ENCODE measurements around the gene NDUFA7.

NDUFA7 gene

DNA sequence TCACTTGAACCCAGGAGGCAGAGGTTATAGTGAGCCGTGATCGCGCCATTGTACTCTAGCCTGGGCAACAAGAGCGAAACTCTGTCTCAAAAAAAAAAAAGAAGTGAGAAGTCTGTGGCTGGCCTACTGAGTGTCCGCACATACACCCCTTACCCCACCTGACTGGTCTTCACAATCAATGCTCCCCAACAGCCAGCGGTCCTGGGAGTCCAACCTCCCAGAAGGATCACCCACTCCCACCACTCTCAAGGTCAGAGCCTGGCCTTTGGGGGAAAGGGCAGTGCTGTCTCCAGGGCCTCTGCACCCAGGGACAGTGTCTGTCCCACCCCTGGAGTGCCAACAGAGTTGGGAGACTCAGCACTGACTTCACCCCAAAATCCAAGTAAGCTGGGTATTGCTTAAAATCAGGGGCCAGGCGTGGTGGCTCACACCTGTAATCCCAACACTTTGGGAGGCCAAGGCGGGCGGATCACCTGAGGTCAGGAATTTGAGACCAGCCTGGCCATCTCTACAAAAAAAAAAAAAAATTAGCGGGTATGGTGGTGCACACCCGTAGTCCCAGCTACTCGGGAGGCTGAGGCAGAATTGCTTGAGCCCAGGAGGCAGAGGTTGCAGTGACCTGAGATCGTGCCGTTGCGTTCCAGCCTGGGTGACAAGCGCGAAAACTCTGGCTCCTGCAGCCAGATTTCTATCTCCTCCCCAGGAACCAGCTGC is 10.7 kb downstream of the NDUFA7 start:
- no peak for DNase-seq (ENCODE audit: low read depth)
- TF ChIP-seq, protein P1, sequence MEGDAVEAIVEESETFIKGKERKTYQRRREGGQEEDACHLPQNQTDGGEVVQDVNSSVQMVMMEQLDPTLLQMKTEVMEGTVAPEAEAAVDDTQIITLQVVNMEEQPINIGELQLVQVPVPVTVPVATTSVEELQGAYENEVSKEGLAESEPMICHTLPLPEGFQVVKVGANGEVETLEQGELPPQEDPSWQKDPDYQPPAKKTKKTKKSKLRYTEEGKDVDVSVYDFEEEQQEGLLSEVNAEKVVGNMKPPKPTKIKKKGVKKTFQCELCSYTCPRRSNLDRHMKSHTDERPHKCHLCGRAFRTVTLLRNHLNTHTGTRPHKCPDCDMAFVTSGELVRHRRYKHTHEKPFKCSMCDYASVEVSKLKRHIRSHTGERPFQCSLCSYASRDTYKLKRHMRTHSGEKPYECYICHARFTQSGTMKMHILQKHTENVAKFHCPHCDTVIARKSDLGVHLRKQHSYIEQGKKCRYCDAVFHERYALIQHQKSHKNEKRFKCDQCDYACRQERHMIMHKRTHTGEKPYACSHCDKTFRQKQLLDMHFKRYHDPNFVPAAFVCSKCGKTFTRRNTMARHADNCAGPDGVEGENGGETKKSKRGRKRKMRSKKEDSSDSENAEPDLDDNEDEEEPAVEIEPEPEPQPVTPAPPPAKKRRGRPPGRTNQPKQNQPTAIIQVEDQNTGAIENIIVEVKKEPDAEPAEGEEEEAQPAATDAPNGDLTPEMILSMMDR (conservative IDR thresholded peaks at IDR 0.05; ENCODE audit: low read depth, low read length): no peak
- H3K4me3 ChIP-seq (ENCODE audit: low read length): no peak overlapping the region

DNA sequence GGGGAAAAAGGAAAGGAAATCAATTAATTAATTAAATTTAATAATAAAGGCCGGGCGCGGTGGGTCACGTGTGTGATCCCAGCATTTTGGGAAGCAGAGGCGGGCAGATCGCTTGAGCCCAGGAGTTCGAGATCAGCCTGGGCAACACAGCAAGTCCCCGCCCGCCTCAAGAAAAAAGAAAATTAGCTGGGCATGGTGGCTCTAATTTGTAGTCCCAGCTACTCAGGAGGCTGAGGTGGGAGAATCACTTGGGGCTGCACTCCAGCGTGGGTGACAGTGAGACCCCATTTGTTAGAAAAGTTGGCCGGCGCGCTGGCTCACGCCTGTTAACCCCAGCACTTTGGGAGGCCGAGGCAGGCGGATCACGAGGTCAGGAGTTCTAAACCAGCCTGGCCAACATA is 12.3 kb downstream of the NDUFA7 start:
- H3K4me3 ChIP-seq (ENCODE audit: low read length): peak overlapping the region; percentile 73
- DNase-seq (ENCODE audit: low read depth): no peak
- TF ChIP-seq, protein P1 (conservative IDR thresholded peaks at IDR 0.05; ENCODE audit: low read depth, low read length): no peak

DNA sequence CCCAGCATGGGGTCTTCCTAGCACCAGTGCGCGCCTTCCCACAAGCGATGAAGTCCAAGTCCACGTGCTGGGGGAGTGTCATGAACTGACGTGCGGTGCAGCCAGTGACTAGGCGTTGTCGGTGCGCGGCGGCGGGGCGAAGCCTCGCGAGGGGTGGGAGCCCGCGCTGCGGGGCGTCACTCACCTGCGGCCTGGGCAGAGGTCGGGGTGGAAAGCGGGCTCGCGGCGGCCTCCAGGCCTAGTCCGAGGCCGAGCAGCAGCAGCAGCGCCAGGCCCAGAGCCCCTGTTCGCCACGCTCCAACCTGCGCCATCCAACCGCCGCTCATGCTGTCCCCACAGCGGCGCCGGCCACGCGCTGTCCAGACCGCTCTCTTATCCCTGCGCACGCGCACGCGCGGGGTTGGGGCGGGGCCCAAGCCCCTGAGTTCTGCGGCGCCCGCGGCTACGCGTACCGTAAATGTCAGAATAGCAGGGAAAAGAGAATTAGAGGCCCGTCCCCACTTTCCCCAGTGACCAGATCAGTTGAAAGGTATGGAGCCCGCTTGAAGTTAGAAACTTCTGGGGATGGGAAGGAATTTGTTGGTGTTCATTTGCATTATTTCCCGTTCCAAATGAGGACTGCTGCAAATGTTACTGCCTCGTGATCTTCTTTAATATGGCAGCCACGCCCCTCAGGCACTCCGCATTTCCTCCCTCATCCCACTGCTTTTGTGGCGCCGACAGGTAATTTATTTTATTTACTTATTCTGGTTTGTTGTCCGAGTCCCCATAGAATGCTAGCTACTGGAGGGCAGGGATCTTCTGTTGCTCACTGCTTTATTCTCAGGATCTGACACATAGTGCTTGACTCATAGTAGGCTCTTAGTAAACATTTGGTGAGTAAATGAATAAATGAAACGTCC is 13.0 kb downstream of the NDUFA7 start, which contains the start of gene CD320:
CD320 (minus strand) TSS at position 394 of the 902 bp plus-strand sequence; CDS start at position 326, 68 bp downstream.
- DNase-seq (ENCODE audit: low read depth): peak; percentile 61
- peak within 1 kb of the TSS; percentile 73 for H3K4me3 ChIP-seq (ENCODE audit: low read length)

DNA sequence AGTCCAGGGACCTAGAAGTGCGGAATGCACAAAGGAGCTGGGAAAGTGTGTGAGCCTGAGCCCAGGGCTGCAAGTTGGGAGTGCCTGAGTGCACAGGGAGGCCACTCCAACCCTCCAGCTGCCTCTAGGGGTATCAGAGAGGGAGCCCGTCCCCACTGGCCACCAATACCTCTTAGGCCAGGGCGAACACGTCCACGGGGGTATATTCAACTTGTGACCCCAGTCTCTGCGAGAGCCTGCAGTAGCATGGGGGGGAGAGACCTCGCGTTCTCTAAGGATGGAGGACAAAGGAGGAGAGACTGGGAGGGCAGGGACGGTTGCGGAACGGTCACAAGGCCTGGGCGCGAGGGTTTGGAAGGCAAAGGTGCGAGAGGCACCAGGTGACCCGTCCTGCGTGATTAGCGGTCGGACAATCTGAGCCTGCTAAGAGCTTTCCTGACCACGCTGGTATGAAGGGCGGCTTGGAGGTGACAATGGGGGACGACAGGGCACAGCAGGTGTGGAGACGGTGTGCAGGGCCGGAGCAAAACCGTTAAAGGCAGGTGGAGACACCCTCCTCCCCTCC is 13.7 kb downstream of the NDUFA7 start:
- peak overlapping the region; percentile 73 for H3K4me3 ChIP-seq (ENCODE audit: low read length)
- no peak for DNase-seq (ENCODE audit: low read depth)
- TF ChIP-seq, protein P1 (conservative IDR thresholded peaks at IDR 0.05; ENCODE audit: low read depth, low read length): no peak

More for the DNA sequence above, 13.0 kb downstream of the NDUFA7 start, which contains the start of gene CD320:
- TF ChIP-seq, protein P1 (conservative IDR thresholded peaks at IDR 0.05; ENCODE audit: low read depth, low read length): no peak

DNA sequence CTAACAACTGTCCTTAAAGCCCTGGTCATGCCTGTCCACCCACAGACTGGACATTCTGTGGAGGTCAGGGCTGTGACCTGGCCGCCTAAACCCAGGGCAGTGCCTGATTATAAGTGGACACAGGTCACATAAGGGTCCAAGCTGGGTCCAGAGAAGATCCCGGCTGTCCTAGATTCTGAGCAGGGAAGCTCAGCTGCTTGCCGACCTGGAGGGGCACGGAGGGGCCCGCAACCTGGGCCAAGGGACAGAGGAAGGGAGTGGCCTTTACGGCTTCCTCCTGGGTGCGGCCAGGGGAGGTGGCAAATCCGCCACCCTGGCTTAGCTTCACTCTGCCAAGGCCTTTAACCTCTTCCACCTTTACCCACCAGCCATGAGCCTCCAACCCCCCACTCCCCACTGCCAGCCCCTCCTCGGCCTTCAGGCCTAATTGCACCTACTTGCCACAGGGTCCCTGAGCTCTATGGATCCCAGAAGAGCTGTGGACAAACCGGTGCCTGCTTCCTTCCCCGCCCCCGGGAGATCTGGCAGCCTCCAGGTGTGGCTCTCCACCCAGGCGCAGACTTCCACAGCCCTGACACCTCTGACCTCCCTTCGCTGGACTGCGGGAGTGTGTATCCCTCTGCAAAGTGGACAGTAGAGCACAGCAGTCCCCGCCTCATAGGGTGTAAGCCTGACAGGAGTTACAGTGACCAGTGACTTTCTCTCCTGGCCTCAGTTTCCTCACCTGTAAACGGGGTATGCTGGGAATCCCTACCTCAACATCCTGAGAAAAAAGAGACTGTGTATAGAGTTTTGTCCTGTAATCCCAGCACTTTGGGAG is 14.7 kb downstream of the NDUFA7 start:
- DNase-seq (ENCODE audit: low read depth): no peak
- H3K4me3 ChIP-seq (ENCODE audit: low read length): no peak overlapping the region
- TF ChIP-seq, protein P1 (conservative IDR thresholded peaks at IDR 0.05; ENCODE audit: low read depth, low read length): no peak

DNA sequence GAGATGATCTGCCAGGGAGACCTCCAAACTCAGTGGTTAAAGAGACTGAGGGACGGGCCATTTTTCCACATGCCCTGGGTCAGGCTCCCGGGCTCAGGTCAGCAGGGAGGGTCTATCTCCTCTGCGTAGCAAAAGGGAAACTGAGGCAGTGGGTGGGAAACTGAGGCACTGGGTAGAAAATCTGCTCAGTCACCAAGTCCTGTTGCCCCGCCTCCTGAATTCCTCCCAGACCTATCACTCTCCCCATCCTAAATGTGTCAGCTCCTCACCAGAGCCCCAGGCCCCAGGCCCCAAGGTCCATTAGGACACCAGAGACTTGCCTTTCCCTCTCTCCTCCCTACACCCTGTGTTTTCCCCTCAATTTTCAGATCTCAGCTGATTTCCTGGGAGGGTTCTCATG is 15.4 kb downstream of the NDUFA7 start:
- no peak overlapping the region for H3K4me3 ChIP-seq (ENCODE audit: low read length)
- no peak for DNase-seq (ENCODE audit: low read depth)
- TF ChIP-seq, protein P1 (conservative IDR thresholded peaks at IDR 0.05; ENCODE audit: low read depth, low read length): no peak
